Stimulated activated CD4-positive, alpha-beta T cell treated with anti-CD3 and anti-CD28 coated beads, Interleukin-1b, Interleukin-23, amount 100 ng/mL, for 4 hours (primary cell): Measurements from ENCODE around the gene HTR3A.
A peak's percentile ranks its signal among the peaks of the same experiment; 100 is the strongest.

ENCODE experiments used
- DNase-seq, 2 donors: peaks; one replicate each; pipeline ENCODE4 v3.0.0-alpha.2; 2020; ENCODE audit warnings: low read depth in 2 of 2

HTR3A gene

DNA sequence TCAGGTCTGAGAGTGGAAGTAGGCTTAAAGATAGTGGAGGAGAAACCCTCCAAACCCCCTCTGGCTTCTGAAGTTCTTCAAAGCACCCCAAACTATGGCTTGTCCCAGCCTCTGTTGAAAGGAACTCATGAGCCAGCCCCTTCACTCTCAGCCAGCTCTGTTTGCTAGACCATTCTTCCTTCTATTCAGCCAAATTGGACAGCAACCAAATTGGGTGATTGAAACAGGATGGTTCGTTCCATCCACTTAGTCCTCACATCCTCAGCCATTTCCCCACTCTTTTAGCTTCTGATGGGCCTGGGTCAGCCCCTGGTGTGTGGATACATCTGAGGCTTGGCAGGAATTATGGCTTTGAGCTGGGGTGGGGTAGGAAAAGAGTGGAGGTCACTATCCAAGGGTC lies 4.5 kb downstream of the HTR3A start:
- DNase-seq = no peak

DNA sequence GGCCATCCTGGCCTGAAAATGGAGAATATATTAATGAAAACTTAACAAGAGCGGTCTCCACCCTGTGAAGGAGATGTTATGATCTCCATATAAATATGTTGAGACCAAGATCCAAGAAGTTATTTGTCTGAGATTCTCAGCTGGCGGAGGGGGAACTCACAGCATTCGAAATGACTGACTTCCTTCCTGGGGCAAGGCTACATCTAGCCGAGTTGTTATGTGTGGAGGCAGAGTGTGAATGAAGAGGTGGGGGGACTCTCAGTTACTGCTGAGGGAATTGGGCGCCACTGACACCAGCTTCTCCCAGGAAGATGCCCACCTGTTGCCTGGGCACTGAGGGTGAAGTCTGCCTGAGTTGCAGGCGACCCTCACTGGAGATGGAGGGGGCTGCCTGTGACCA lies 5.9 kb downstream of the HTR3A start:
- DNase-seq = no peak

DNA sequence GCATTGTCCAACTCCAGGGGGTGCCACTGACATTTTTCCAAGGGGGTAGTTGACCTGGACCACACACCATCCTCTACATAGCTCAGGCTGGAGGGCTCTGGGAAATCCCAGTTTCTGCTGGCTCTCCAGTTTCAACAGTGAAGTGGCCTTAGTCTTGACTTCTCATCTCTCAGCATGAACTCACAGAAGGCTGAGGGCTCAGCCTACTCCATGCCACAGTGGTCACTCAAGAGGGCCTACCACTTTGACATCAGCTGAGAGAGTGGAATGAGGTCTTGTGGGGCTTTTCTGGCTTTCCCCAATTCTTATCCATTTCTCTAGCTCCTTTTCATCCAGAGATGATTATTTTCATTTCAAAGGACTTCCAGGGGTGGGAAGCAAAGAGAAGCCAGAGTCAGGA lies 7.4 kb downstream of the HTR3A start:
- no peak for DNase-seq

DNA sequence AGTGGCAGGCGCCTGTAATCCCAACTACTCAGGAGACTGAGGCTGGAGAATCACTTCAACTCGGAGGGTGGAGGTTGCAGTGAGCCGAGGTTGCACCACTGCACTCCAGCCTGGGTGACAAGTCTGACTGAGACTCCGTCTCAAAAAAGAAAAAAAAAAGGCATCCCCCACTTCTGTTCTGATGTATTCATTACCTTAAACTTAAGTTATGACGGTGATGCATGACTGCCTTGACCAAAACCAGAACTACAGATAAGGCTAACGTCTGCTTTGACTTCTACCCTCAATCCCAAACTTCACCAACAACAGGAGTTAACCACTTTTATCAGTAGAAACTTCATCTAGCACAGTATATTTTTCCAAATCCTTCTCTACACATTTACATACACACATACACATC lies 9.9 kb downstream of the HTR3A start:
- DNase-seq = no peak

DNA sequence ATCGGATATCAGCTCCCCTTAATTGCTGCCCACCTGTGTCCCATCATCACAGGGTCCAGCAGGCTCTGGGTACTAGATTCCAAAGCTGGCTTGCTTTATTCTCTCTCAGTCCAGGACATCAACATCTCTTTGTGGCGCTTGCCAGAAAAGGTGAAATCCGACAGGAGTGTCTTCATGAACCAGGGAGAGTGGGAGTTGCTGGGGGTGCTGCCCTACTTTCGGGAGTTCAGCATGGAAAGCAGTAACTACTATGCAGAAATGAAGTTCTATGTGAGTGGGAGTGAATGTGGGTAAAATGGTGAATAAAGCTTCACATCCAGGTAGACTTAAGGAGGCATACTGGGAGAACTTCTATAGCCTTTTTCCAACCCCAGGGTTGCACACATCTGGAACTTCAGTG lies 11.0 kb downstream of the HTR3A start:
- no peak for DNase-seq

DNA sequence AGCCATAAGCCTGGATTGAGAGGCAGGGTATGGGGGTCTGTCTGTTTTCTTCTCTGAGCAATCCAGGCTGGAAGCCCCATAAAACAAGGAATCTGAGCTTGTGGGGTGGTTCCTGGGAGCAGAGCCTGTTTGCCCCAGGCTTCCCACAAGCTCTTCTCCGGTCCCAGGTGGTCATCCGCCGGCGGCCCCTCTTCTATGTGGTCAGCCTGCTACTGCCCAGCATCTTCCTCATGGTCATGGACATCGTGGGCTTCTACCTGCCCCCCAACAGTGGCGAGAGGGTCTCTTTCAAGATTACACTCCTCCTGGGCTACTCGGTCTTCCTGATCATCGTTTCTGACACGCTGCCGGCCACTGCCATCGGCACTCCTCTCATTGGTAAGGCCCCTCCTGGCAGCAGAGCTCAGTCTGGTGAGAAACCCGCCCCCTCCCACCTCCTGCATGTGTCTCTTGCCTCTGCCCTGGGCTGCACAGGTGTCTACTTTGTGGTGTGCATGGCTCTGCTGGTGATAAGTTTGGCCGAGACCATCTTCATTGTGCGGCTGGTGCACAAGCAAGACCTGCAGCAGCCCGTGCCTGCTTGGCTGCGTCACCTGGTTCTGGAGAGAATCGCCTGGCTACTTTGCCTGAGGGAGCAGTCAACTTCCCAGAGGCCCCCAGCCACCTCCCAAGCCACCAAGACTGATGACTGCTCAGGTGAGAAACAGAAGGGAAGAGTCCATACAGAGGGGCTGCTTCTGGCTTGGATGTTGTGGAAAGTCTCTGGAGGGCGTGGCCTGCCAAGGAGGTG lies 11.6 kb downstream of the HTR3A start:
- DNase-seq = no peak

DNA sequence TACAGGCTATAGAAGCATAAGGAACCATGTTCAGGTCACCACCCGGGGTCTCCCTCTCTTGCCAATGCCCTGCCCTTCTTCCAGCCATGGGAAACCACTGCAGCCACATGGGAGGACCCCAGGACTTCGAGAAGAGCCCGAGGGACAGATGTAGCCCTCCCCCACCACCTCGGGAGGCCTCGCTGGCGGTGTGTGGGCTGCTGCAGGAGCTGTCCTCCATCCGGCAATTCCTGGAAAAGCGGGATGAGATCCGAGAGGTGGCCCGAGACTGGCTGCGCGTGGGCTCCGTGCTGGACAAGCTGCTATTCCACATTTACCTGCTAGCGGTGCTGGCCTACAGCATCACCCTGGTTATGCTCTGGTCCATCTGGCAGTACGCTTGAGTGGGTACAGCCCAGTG lies 14.5 kb downstream of the HTR3A start:
- DNase-seq = no peak

DNA sequence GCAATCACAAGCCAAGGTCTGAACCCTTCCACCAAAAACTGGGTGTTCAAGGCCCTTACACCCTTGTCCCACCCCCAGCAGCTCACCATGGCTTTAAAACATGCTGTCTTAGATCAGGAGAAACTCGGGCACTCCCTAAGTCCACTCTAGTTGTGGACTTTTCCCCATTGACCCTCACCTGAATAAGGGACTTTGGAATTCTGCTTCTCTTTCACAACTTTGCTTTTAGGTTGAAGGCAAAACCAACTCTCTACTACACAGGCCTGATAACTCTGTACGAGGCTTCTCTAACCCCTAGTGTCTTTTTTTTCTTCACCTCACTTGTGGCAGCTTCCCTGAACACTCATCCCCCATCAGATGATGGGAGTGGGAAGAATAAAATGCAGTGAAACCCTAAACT lies 15.0 kb downstream of the HTR3A start:
- no peak for DNase-seq

DNA sequence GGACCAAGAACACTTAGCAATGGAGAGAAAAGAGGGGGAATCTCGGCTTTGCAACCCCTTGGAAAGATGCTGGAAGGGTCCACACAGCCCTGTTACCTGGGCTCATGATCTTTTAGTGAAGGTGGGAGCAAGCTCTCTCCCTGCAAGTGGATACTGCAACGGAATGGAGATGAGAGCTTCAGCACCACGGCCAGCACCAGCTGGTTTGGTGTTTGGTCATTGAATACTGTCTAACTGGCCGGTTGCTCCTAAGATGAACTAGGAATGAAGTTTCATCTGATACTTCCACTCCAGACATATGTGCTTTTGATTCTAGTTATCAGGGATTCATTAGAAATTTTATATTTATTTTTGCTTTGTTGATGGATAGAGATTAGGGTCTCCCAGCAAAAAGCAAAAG lies 16.3 kb downstream of the HTR3A start:
- DNase-seq = no peak

DNA sequence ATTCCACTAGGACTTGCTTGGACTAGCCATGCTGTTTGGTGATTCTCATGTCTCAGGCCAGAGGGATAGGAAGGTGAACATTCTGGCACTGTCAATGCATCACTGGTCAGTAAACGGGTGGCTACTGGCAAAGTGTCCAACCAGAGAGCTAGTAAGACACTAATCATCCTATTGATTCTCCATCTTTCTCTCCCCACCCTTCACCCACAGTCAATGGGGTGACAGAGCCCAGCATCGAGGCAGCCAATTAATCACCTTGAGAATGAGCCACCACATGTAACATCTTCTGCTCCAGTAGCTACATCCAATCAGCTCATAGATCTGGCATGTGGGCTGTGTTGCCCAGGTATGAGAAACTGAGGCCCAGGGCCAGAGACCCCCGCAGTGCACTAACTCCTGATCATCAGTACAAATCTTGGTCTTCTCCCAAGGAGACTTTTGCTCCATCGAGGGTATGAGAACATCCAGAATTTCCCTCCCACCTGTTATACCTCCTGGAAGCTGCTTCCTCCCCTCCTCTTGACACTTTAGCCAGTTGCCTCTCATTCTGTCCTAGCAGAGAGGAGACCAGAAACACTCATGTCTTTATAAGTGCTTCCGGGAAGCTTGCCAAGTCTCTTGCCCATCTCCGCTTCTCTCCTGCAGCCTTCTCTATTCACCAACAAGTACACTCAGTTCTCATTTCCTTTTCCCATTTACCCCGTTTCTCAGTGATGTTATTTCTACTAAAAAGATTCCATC lies 17.0 kb downstream of the HTR3A start:
- DNase-seq = no peak

DNA sequence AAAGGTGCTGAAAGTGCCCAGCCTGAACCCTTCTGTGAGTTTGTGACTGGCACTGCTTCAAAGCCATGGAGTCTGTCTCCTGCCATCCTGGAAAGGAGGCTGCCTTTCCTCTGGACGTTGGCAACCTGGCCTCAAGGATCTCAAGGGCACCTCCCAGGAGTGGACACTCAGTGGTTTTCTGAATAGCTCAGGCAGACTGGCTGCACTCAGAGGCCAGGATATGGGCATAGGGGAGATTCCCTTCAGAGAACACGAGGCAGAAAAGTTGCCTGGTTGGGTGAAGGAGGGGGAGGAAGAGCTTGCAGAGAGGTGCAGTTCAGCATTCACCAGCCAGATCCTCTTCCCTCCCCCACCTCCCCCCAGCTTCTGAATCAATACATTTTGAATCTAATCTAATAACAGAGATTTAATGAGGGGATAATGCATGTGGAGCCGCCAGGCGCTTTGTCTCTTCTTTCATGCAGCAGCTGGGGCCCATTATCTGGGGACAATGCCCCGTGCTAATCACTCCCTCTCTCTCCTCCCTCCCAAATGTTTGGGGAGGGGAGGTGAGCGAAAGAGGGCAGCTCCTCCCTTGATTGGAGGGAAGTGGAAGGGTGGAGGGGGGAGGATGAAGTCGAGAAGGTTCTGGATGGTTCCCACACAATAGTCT lies 17.7 kb downstream of the HTR3A start:
- DNase-seq = no peak

DNA sequence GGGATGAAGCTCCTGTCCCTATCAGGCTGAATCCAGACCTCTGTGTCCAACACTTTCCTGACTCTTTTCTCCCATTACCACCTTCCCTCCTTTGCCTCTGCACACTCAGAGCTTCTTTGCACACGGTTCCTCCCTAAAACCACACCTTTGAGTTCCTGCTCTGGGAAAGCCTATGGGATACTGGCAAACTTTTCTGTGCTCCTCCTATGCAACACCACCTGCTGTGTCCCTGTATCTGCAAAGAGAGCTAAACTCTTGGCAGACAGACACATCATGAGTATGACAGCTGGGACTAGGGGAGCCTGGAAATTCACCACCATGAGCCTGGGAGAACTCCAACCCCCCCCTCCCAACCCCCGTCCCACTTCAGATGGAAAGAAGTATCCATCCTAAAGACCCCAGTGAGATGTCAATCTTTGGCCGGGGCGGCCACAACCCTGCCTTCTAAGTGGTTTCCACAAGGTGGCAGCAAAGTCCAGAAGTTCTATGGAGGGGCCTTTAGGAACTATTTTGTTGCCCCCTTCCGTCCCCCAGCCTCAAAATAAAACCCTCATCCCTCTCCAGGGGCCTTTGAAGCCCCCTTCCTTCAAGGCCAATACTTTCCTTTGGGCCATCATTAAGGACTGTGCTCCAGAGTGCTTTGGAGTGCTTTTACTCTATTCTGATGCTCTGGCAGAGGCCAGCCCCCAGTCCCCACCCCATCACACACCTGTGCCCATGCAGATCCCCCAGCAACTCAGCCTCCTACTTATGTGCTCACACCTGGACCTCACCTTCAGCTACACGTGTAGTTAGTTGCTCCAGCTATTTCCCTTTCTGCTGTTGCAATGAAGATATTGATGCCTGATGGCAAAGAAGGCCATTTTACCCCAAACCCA lies 19.4 kb downstream of the HTR3A start:
- peak; percentile 18 to 20 for DNase-seq

DNA sequence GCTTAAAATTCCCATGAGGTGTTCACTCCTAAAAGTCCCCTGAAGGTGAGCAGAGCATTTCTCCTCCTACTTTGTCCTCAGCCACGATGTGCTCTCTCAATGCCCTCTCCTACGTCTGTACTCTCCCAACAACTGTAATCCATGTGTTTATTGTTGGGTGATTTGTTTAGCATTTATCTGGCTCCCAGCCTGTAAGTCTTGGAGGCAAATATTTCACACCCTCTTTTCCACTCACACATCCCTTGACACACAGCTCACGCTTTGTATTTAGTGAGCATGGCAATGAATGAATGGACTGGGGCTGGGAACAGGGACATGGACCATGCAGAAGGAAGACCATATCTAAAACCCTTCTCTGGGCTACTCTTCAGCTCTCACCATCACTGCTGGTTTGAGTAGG lies 22.6 kb downstream of the HTR3A start:
- DNase-seq = no peak

DNA sequence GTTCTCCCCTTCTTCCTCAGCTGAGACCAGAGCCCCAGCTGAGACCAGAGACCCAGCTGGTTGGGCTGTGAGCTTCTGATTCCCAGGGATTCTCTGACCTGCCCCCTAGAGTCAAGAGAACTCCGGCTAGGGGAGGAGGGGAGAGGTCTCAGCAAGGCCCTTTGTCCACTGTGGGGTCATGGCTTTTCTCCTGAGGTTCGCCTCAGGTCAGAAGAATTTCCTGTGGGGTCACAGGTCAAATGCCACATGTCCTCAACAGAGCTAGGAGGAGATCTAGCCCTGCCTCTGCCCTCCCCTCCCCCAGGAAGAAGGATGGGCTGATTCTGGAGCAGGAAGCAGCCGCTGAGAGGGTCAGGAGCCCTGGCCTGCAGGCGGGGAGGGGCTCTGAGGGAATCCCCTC lies 23.7 kb downstream of the HTR3A start:
- no peak for DNase-seq

DNA sequence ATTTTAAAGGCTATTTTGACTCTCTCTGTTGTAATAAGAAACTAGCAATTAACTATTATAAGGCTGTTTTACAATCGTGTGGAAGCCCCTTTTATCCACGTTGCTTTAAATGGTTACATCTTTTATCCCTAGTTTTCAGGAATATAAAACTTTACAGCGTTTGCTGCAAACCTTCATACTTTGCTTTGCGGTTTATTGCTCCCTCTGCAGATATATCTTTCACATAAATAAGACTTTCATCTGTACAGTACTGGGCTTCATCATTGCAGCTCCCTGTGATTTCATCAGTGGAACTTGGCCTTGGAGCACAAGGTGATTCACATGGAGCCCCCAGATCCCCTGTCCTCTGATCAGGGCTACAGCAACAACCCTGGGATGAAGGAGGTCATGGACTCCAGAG lies 25.6 kb downstream of the HTR3A start:
- no peak for DNase-seq

DNA sequence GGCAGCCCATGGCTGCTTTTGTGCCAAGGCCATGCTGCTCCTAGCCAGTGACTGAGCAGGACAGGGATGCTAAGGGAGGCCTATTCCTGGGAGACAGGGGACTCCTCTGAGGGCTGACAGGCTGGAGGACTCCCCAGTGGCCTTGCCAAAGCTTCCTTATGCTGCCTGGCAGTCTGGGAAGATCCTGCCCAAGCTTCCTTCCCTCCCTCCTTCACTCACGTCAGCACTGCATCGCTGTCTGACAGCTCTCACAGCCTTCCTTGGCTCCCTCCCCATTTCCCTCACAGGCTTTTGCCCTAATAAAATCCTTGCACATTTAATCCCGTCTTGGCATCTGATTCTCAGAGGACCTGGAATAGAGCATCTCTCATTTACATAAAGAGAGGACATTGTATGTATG lies 26.5 kb downstream of the HTR3A start:
- DNase-seq = no peak

DNA sequence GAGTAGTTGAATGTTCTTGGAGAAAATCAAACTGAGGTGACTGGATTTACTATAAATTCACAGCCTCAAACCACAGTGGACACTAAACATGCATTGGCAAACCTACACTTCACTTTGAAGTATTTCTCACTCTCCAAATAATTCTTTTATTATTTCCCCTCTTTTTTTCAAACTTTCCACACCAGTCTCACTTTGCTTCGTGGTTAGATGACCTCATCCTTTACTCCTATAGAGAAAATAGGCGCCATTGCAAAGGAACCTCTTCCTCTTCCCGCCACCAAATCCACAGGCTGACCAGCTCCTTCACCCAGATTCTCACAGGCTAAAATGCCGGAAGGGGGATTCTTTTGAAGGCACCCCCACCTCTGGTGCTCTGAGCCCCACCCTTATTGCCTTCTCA lies 33.4 kb downstream of the HTR3A start:
- DNase-seq = no peak

DNA sequence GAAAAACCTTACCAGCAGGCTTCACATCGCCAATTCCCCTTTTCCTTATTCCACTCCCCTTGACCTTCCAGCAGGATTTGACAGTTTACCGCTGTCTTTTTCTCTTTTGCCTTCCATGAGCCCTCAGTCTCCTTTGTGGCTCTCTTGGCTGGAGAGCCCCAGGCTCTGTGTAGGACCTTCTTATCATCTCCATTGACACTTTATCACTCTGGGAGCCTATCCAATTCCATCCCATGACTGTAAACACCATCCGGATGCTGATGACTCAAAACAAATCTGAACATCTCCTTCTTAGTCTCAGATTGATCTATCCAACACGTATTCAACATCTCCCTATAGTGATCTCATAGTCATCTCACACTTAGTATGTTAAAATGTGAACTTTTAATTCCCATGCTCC lies 36.0 kb downstream of the HTR3A start:
- no peak for DNase-seq

DNA sequence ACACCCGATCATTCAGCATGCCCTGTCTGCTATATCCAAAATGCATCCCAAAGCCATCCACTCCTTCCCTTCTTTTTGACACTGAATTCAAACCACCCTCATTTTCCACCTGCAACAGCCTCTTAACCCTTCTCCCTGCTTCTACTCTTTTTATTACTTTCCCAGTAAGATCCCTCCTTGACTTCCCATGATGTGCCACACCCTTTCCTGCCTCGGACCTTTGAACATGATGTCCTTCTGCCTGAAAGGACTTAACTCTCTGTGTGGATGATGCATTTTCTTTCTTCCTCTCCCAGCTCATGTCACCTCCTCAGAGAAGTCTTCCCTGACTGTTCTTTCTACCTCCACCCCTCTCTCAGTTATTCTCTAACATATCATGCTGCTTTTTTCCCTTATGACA lies 36.5 kb downstream of the HTR3A start:
- DNase-seq = no peak

DNA sequence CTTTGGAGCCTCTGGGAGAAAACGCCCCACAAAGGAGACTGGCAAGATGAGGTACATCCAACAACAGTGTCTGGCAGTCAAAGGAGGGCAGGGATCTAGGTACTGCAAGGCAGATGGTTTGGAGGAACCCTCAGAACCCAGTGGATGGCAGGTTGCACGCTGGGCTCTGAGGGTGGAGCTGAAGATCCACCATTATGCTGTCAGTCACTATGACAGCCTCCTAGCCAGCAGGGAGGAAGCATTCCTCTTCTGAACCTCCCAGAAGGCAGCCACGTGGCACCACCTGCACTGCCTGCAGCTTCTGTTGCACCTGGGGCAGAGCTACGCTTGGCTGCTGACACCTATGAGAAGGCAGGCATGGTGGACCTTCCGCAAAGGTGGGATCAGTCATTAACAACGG lies 40.2 kb downstream of the HTR3A start:
- DNase-seq = no peak

DNA sequence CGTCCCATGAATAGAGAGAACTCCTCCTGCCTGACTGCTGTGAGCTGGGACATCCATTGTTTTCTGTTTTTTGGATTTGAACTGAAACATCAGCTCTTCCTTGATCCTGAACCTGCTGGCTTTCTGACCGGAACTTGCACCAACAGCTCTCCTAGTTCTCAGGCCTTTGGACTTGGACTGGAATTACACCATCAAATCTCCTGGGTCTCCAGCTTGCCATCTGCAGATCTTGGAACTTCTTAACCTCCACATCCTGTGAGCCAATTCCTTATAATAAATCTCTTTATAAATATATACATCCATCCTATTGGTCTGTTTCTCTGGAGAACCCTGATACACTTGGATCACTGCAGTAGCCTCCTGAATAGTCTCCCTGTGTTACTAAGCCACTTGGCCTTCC lies 42.1 kb downstream of the HTR3A start:
- DNase-seq = no peak

DNA sequence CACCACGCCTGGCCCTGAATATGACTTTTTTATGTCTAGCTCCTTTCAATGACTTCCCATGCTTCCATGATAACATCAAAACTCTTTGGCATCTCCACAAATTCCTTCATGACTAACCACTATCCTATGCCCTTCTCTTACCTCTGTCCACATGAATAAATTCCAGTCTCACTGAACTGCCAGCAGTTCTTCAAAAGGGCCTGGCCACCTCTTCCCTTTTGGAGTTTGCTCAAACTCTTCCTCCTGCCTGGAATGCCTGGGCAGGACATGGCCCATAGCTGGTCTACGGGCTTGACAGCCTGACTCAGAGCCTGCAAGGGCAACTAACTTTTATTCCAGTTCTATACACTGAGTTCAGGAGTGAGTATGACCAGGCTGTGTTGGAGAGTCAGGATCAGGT lies 42.8 kb downstream of the HTR3A start:
- DNase-seq = no peak
